Measurements from ENCODE around the gene CDC25A.
"Not testable (repeated sequence)": the region's sequence is repeated elsewhere in the genome, so short reads cannot be mapped to it uniquely, and the experiment has no call there.

CDC25A gene

DNA sequence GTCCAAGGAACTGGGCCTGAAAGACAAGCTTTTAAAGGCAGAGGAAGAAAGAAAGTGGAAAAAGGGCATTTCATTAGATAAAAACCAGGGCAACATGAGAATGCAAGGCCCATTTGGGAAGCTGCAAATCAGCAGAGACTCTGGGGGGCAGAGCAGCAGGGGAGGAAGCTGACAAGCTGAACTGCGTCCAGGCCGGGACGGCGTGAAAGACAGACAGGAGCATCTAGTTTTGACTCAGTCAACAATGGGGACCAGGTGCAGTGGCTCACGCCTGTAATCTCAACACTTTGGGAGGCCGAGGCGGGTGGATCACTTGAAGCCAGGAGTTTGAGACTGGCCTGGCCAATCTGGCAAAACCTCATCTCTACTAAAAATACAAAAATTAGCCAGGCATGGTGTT is 69.9 kb downstream of the CDC25A start:
- Histone ChIP-seq H3K9ac (ENCODE audit: low read length) (no peak overlapping the region; the same call in 1 of the 2 replicates), H3K27me3 (ENCODE audit: insufficient read depth, low read length) (no peaks in the 10 kb centered on the region), H2AFZ (ENCODE audit: low read length) (peak overlapping the region; percentile 76; the same call in 1 of the 2 replicates)

DNA sequence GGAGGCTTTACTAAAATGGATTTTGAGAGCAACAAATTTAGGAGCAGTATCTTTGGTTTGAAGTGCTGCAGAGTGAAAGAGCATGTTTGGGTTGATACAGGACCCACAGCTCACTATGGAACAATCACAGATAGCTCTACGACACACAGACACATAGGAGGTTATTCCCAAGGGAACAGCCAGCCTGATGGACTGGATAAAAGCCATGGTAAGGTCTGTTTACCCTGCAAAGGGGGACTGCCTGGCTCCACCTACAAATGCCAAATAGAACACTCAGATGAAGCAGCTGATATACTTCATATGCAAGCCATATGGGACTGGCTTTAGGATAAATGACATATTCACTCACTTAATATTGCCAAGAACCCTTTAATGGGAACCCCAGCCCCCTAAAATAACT is 75.4 kb downstream of the CDC25A start:
- Histone ChIP-seq H3K27ac (ENCODE audit: low read depth, low read length, poor library complexity, severe bottlenecking) (peak overlapping the region; percentile 76), H2AFZ (ENCODE audit: low read length) (0 out of 2 replicates have a peak overlapping the region, but pooled peaks have one; percentile 42), H3K9me3 (ENCODE audit: low read length) (peaks cover 10% of the 10 kb centered on the region), H4K20me1 (ENCODE audit: insufficient read depth, low read length) (no peaks in the 10 kb centered on the region), H3K4me2 (ENCODE audit: low read length) (peak overlapping the region; percentile 28), H3K4me3 (ENCODE audit: low read depth, low read length, poor library complexity, severe bottlenecking) (no peak overlapping the region), H3K27me3 (ENCODE audit: insufficient read depth, low read length) (no peaks in the 10 kb centered on the region), H3K9ac (ENCODE audit: low read length) (peak overlapping the region; percentile 17; the same call in 1 of the 2 replicates), H3K79me2 (ENCODE audit: insufficient read depth, low read length) (no peaks in the 10 kb centered on the region), H3F3A (ENCODE audit: insufficient read depth, low read length) (no peaks in the 10 kb centered on the region), H3K36me3 (ENCODE audit: insufficient read depth, low read length) (no peaks in the 10 kb centered on the region; the same call in 1 of the 2 replicates), H3K9me2 (ENCODE audit: low read depth, low read length) (no peaks in the 10 kb centered on the region), H3K4me1 (ENCODE audit: insufficient read depth, low read length, severe bottlenecking) (peaks cover 14% of the 10 kb centered on the region)
- TF ChIP-seq EZH2 (IDR thresholded peaks at IDR 0.05; ENCODE audit: borderline replicate concordance, low read length) (no peak), CTCF (IDR thresholded peaks at IDR 0.05; ENCODE audit: low read length) (no peak)

More for the DNA sequence above, 69.9 kb downstream of the CDC25A start:
- no peaks in the 10 kb centered on the region for H3K36me3 ChIP-seq (ENCODE audit: insufficient read depth, low read length)
- no peaks in the 10 kb centered on the region for H3K79me2 ChIP-seq (ENCODE audit: insufficient read depth, low read length)
- H3K4me1 ChIP-seq (ENCODE audit: insufficient read depth, low read length, severe bottlenecking): peaks cover 16% of the 10 kb centered on the region
- no peaks in the 10 kb centered on the region for H3F3A ChIP-seq (ENCODE audit: insufficient read depth, low read length)
- TF ChIP-seq EZH2 (IDR thresholded peaks at IDR 0.05; ENCODE audit: borderline replicate concordance, low read length) (no peak), CTCF (IDR thresholded peaks at IDR 0.05; ENCODE audit: low read length) (no peak)
- H4K20me1 ChIP-seq (ENCODE audit: insufficient read depth, low read length): no peaks in the 10 kb centered on the region
- H3K4me2 ChIP-seq (ENCODE audit: low read length): peak overlapping the region; percentile 43; the same call in 1 of the 2 replicates
- no peaks in the 10 kb centered on the region for H3K9me3 ChIP-seq (ENCODE audit: low read length)
- H3K27ac ChIP-seq (ENCODE audit: low read depth, low read length, poor library complexity, severe bottlenecking): peak overlapping the region; percentile 53
- no peak overlapping the region for H3K4me3 ChIP-seq (ENCODE audit: low read depth, low read length, poor library complexity, severe bottlenecking)
- no peaks in the 10 kb centered on the region for H3K9me2 ChIP-seq (ENCODE audit: low read depth, low read length)

GRCh38 chr3:48112108-48112791 is 76.0 kb downstream of the CDC25A start:
- H3K79me2 ChIP-seq (ENCODE audit: insufficient read depth, low read length); H3K9me2 ChIP-seq (ENCODE audit: low read depth, low read length); H3K4me3 ChIP-seq (ENCODE audit: low read depth, low read length, poor library complexity, severe bottlenecking); H3K27me3 ChIP-seq (ENCODE audit: insufficient read depth, low read length); H3K36me3 ChIP-seq (ENCODE audit: insufficient read depth, low read length); H3F3A ChIP-seq (ENCODE audit: insufficient read depth, low read length); H4K20me1 ChIP-seq (ENCODE audit: insufficient read depth, low read length): not testable (repeated sequence)
- peak overlapping the region; percentile 28 for H3K4me2 ChIP-seq (ENCODE audit: low read length)
- H3K9me3 ChIP-seq (ENCODE audit: low read length): peaks cover 10% of the 10 kb centered on the region
- peaks cover 12% of the 10 kb centered on the region for H3K4me1 ChIP-seq (ENCODE audit: insufficient read depth, low read length, severe bottlenecking)
- peak overlapping the region; percentile 17; the same call in 1 of the 2 replicates for H3K9ac ChIP-seq (ENCODE audit: low read length)
- H2AFZ ChIP-seq (ENCODE audit: low read length): 0 out of 2 replicates have a peak overlapping the region, but pooled peaks have one; percentile 42
- H3K27ac ChIP-seq (ENCODE audit: low read depth, low read length, poor library complexity, severe bottlenecking): peak overlapping the region; percentile 76
